HG03064 (cell line): ENCODE data around the gene DGCR6L.
"Not testable (repeated sequence)": the region's sequence is repeated elsewhere in the genome, so short reads cannot be mapped to it uniquely, and the experiment has no call there.

Experiments used
- ATAC-seq: cut with Tn5 transposase; IDR thresholded peaks from one replicate; pipeline ENCODE4 v1.9.1; 2021; ENCODE audit warnings: low read depth; ENCODE audit not compliant: unreplicated experiment

The DGCR6L gene

GRCh38 chr22:20319745-20320658 is at the start of gene DGCR6L:
Gene DGCR6L (minus strand): TSS chr22:20320060. CDS start chr22:20319988, 72 bp downstream.
- ATAC-seq: peak; percentile 71

GRCh38 chr22:20368875-20369274 is 49.0 kb upstream of the DGCR6L start:
- not testable (repeated sequence) for ATAC-seq

GRCh38 chr22:20366841-20367240 is 47.0 kb upstream of the DGCR6L start:
- ATAC-seq: not testable (repeated sequence)

GRCh38 chr22:20364335-20365260 is 44.7 kb upstream of the DGCR6L start:
- ATAC-seq: not testable (repeated sequence)

GRCh38 chr22:20362403-20362802 is 42.5 kb upstream of the DGCR6L start:
- not testable (repeated sequence) for ATAC-seq

GRCh38 chr22:20361752-20362229 is 41.9 kb upstream of the DGCR6L start:
- not testable (repeated sequence) for ATAC-seq

GRCh38 chr22:20360866-20361751 is 41.2 kb upstream of the DGCR6L start:
- ATAC-seq: not testable (repeated sequence)

- not testable (repeated sequence) for ATAC-seq
Measured at GRCh38 chr22:20360261-20360660, 40.4 kb upstream of the DGCR6L start.

GRCh38 chr22:20358503-20359239 is 38.8 kb upstream of the DGCR6L start:
- not testable (repeated sequence) for ATAC-seq

- not testable (repeated sequence) for ATAC-seq
Measured at GRCh38 chr22:20357967-20358366, 38.1 kb upstream of the DGCR6L start.

GRCh38 chr22:20356906-20357305 is 37.0 kb upstream of the DGCR6L start:
- not testable (repeated sequence) for ATAC-seq

GRCh38 chr22:20355939-20356636 is 36.2 kb upstream of the DGCR6L start:
- ATAC-seq: not testable (repeated sequence)

- ATAC-seq: no peak
Measured at GRCh38 chr22:20354238-20354975, 34.5 kb upstream of the DGCR6L start.

- ATAC-seq: not testable (repeated sequence)
Measured at GRCh38 chr22:20352536-20352935, 32.7 kb upstream of the DGCR6L start.

- ATAC-seq: not testable (repeated sequence)
Measured at GRCh38 chr22:20346553-20346952, 26.7 kb upstream of the DGCR6L start.

GRCh38 chr22:20338291-20338690 is 18.4 kb upstream of the DGCR6L start:
- ATAC-seq: not testable (repeated sequence)

- ATAC-seq: not testable (repeated sequence)
Measured at GRCh38 chr22:20337807-20338206, 17.9 kb upstream of the DGCR6L start.

- ATAC-seq: not testable (repeated sequence)
Measured at GRCh38 chr22:20336561-20336960, 16.7 kb upstream of the DGCR6L start.
